OCI-LY1 (cell line): Measurements from ENCODE around the gene THRSP.
"Not testable (repeated sequence)": the region's sequence is repeated elsewhere in the genome, so short reads cannot be mapped to it uniquely, and the experiment has no call there.

ENCODE experiments used
- CTCF ChIP-seq: fragments of 200-600 bp; sonication (generic), shearing (Covaris generic); IDR thresholded peaks from 2 replicates; pipeline ENCODE4 v1.5.1; 2017; ENCODE audit warnings: mild to moderate bottlenecking, antibody characterized with exemption, low read length, moderate library complexity, mixed read lengths
- EZH2 ChIP-seq: fragments of 200-600 bp; sonication (generic), shearing (Covaris generic); IDR thresholded peaks from 2 replicates; pipeline ENCODE4 v1.8.0; 2017; ENCODE audit warnings: borderline replicate concordance, mixed run types, mild to moderate bottlenecking, antibody characterized with exemption, low read length, moderate library complexity, mixed read lengths

- TF ChIP-seq EZH2, CTCF: not testable (repeated sequence)
These were observed 22.9 kb downstream of the THRSP start for GRCh38 chr11:78086521-78087074.
